ENCODE results near the gene KLF13.

KLF13 gene

GRCh38 chr15:31419820-31420219, 93.2 kb downstream of the KLF13 start:
- TF ChIP-seq, protein P1, sequence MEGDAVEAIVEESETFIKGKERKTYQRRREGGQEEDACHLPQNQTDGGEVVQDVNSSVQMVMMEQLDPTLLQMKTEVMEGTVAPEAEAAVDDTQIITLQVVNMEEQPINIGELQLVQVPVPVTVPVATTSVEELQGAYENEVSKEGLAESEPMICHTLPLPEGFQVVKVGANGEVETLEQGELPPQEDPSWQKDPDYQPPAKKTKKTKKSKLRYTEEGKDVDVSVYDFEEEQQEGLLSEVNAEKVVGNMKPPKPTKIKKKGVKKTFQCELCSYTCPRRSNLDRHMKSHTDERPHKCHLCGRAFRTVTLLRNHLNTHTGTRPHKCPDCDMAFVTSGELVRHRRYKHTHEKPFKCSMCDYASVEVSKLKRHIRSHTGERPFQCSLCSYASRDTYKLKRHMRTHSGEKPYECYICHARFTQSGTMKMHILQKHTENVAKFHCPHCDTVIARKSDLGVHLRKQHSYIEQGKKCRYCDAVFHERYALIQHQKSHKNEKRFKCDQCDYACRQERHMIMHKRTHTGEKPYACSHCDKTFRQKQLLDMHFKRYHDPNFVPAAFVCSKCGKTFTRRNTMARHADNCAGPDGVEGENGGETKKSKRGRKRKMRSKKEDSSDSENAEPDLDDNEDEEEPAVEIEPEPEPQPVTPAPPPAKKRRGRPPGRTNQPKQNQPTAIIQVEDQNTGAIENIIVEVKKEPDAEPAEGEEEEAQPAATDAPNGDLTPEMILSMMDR (IDR thresholded peaks at IDR 0.05; ENCODE audit: control insufficient read depth, extremely low read depth, insufficient read depth) = no peak
- DNase-seq (ENCODE audit: low read depth) = no peak
- no peak overlapping the region for H3K4me3 ChIP-seq (ENCODE audit: low read depth, low read length)

- no peak for DNase-seq (ENCODE audit: low read depth)
- TF ChIP-seq, protein P1 (IDR thresholded peaks at IDR 0.05; ENCODE audit: control insufficient read depth, extremely low read depth, insufficient read depth) = no peak
- no peak overlapping the region for H3K4me3 ChIP-seq (ENCODE audit: low read depth, low read length)
Measured at GRCh38 chr15:31427411-31427810, 100.8 kb downstream of the KLF13 start.

Measured in LNCaP clone FGC (cell line).